GM12892 (cell line): Measurements from ENCODE around the gene RASL10A.

Experiments
- DNase-seq: peaks from one replicate; pipeline ENCODE4 v3.0.0; 2011; ENCODE audit not compliant: insufficient read length
- FAIRE-seq: peaks from 2 replicates; lab custom pipeline; 2011; peaks lifted over from hg19 to GRCh38; lab: Jason Lieb, UNC
- POLR2A ChIP-seq: IDR thresholded peaks from 2 replicates; pipeline ENCODE4 v1.6.1; 2011; ENCODE audit warnings: low read depth, low read length, control low read depth
- POLR2AphosphoS5 ChIP-seq: IDR thresholded peaks from 2 replicates; pipeline ENCODE4 v1.6.1; 2011; ENCODE audit warnings: low read depth, low read length, control low read depth
- TAF1 ChIP-seq: IDR thresholded peaks from 2 replicates; pipeline ENCODE4 v1.6.1; 2011; ENCODE audit warnings: low read depth, mild to moderate bottlenecking, control low read depth, low read length, borderline replicate concordance

Gene RASL10A

DNA sequence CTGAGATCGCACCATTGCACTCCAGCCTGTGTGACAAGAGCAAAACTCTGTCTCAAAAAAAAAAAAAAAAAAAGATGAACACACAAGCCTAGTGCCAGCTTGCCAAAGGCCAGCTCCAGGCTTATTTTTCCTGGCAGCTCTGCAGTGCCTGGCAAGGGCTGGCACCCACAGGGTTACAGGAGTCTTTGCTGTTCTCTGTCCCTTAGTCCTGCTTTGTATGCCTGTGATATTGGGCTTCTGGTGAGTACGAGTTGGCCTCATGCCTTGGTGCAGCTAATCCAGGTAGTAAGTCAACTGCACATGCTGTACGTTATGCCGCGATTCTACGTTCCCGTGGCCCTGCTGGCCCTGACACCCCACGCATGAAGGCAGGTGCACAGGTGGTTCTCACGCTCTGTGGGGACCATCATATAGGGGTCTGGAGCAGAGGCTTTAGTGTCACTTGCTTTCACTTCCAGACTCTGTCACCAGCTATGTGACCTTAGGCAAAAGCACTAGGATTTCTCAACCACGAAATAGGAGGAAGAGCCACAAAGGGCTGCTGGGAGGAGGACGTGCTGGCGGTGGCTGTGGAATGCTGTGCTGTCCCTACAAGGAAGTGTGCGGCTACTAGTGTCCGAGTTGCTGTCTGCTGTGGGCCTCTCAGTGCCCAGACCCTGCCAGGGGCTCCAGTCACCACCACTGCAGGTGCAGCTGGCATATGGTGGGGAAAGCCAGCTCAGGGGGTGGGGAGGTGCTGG is 21.4 kb upstream of the RASL10A start:
- no peak for DNase-seq
- no peak for FAIRE-seq
- no peak for TF ChIP-seq TAF1
- no peak for TF ChIP-seq POLR2A
- no peak for TF ChIP-seq POLR2AphosphoS5

DNA sequence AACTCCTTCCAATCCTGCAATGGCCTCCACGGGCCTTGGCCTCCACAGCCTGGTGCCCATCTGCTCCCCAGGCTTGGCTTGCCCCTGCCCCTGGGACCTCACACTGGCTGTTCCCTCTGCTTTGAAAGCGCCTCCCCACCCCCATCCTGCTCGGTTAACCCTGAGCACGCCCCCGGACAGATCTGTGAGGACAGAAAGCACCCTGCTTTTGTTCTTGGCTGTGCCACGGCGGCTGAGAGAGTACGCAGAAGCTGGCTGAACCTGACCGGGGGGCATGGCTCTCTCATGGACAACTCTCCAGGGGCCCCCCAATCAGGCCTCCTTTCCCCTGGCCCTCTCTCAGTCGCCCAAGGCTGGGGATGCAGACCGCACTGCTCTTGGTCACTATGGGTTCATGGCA is 20.2 kb upstream of the RASL10A start:
- TF ChIP-seq TAF1, result no peak
- no peak for TF ChIP-seq POLR2A
- TF ChIP-seq POLR2AphosphoS5, result no peak
- DNase-seq (no peak), FAIRE-seq (no peak)

DNA sequence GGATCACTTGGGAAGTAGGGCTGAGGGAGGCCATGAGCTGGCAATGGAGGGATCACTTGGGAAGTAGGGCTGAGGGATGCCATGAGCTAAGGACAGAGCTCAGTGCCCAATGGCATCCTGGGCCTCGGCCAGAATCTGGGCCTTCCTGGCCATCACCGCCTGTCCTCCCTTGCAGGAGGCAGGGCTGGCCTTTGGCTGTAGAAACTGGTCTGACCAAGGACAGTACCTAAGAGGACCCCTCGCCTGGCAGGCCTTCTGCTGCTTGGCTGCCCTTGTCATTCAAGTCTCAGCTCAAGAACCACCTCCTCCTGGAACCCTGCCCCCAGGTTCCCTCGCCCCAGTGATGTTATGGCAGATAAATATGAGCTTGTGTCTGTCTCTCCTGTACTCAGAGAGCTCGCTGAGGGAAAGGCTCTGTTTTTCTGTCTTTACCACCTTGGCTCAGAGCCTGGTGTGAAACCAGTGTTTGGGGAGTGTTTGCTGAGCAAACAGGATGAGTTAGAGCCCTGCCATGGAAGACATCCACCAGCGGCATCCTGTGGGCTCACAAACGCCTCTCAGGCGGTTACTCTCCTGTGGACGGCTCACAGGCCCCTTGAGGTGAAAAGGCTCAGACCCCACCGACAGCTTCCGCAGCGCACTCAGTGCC is 19.3 kb upstream of the RASL10A start:
- TF ChIP-seq POLR2AphosphoS5, result no peak
- TF ChIP-seq POLR2A, result no peak
- no peak for DNase-seq
- no peak for FAIRE-seq

DNA sequence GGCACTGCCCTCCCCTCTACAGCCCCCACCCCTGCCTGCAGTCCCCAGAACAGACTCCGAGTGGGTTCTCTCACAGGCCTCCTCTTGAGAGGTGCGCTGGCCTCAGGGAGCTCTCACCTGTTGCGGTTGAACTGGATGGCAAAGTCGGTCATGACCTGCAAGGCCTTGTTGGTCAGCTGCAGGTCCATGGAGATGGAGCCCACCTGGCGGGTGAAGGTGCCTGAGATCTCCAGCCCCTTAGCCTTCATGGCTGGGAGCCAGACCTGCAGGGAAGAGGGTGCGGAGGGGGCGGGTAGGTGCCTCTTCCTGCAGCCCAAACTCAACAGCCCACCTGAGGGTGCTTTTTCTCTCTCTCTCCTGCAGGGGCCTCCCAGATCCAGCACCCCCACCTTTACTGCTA is 18.7 kb upstream of the RASL10A start:
- TF ChIP-seq POLR2AphosphoS5, result no peak
- TF ChIP-seq POLR2A, result no peak
- TF ChIP-seq TAF1, result no peak
- DNase-seq (no peak), FAIRE-seq (no peak)

DNA sequence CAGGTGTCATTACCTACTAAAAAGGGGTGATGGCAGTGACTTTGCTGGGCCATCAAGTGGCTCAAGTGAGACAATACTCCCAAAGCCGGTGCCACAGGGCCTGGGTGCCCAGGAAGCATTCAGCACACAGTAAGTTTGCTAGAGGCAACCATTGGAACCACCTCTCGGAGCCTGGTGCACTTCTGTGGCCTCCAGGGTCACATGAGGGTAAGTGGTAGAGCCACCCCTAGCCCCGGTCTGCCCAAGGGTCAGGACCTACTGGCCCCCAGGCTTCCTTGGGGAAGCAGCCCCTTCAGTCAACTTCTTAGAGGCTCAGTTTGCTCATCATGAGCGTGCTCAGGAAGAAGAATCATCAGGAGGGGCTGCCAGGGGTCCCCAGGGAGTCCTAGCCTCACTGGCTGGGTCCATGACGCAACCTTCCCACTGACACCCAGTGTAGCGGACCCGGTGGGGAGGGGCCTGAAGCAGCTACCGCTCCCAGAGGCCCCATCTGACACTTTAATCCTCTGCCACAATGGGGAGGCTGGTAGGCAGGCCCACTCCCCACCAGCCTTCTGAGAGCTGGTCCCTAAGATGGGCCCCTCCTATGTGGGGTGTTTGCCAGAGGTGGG is 17.5 kb upstream of the RASL10A start:
- DNase-seq (no peak), FAIRE-seq (no peak)

DNA sequence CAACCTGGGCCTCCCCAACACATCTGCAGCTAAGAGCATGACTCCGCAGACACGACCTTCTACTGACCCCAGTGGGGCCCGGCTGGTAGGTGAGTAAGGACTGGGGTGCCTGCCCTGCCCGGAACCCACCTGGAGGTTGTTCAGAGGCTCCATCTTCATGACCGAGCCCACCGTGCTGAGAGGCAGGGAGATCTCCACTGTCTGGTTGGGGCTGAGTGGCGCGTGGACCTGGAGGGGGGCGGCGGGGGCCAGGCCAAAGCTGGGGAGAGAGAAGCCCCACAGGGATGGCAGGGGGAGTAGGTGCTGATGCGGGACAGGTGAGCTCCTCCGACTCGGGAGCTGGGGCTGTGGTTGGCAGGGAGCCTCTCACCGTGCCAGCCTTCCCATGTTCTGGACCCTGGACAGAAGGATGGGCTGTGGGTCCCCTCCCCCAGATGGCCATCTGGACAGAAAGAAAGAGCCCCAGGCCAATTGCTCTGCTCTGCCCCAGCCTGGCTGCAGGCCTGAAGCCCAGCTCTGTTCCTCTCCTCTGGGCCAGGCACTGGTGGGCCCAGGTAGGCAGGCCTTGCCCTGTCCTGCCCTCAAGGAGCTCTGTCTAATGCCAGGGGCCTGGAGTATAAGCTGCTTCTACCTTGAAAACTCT is 16.3 kb upstream of the RASL10A start:
- DNase-seq (no peak), FAIRE-seq (no peak)
- TF ChIP-seq POLR2AphosphoS5 (no peak), POLR2A (no peak), TAF1 (no peak)

More for the DNA sequence above, 17.5 kb upstream of the RASL10A start:
- TF ChIP-seq TAF1, result no peak
- no peak for TF ChIP-seq POLR2A
- no peak for TF ChIP-seq POLR2AphosphoS5

DNA sequence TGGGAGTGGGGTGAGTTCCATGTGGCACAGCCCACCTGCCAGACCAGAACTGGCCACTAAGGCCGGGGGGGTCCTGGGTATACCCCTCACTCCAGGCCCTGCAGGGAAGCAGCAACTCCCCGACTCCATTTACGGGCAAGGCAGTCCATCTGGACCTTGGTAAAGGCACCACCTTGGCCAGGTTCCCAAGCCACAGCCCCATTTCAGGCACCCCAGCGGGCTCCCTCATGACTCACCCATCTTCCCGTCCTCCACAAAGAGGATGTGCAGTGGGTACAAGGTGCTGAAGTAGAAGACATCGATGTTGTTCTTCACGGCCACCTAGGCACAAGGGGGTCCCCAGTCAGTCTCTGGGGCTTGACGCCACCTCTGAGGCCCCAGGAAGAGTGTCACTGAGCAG is 15.7 kb upstream of the RASL10A start:
- DNase-seq (no peak), FAIRE-seq (no peak)
- no peak for TF ChIP-seq POLR2AphosphoS5
- TF ChIP-seq POLR2A, result no peak
- no peak for TF ChIP-seq TAF1

DNA sequence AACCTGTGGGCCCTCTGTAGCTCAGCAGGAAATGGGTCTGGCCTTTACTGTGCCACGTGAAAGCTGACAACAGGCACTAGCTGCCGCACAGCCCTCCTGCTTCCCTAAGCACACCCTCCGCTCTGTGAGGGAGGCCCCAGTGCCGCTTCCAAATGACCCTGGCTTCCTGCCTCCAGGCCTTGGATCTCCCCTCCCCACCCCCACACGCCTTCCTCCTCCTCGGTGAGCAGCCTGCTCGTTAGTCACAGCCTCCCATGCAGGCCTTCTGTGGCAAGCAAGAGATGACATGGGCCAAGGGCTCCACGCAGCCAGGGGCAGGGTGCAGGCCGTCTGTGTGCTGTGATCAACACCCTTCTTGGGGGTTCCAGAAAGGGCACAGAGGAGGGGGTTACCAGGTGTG is 15.3 kb upstream of the RASL10A start:
- no peak for TF ChIP-seq TAF1
- no peak for TF ChIP-seq POLR2A
- no peak for TF ChIP-seq POLR2AphosphoS5
- no peak for DNase-seq
- no peak for FAIRE-seq

DNA sequence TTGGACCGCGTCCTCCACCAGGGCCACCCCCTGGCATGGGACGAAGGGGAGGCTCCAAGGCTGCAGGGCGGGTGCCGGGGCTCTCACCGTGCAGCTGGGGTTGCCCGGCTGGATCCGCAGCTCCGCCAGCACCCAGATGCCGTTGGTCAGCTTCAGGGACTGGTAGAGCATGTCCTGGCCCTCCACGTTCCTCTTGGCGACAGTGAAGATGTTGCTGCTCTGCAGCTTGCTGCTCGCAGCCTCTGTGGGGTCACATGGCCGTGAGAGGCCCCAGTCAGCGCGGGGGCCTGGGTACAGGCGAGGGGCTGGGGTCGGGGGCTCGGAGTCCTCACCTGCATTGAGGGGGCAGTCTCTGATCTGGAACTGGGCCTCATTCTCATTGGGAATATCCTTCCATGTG is 14.8 kb upstream of the RASL10A start:
- FAIRE-seq (no peak), DNase-seq (no peak)
- TF ChIP-seq POLR2A (no peak), POLR2AphosphoS5 (no peak), TAF1 (no peak)

DNA sequence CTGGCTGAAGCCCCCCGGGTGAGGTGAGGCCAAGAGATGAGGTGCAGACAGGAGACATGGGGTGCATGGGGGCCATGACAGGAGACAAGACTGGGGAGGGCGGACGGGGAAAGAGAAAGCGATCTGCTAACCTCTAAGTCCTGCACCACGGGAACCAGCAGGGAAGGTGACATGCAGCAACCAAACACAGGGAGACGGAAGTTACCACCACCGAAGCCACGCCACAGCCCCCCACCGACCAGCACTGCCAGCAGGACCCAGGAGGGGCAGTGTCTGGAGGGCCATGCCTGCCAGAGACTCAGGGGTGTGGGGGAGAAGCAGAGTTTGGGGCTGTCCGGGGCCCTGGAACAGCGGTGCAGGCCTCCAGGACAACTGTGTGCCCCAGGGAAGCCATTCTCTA is 14.1 kb upstream of the RASL10A start:
- DNase-seq, result no peak
- TF ChIP-seq POLR2A, result no peak
- TF ChIP-seq TAF1, result no peak
- TF ChIP-seq POLR2AphosphoS5, result no peak
- FAIRE-seq, result no peak
